Caki2 (cell line): ENCODE results near the gene SRGAP1. TPM values are rescaled to one million over a fixed set of nuclear protein-coding genes. Genes with fewer than 3 reads are reported as not detected.
A peak's percentile ranks its signal among the peaks of the same experiment; 100 is the strongest.

ENCODE experiments used
- DNase-seq: peaks from one replicate; pipeline ENCODE4 v3.0.0-alpha.2; 2015; ENCODE audit warnings: low read depth
- in situ Hi-C: cut with HindIII; loops from 2 replicates; pipeline ENCODE4 v1.10.0; 2016; ENCODE audit warnings: low sequenced_read_pairs, low pct_unique_long_range_greater_than_20kb, mixed read lengths
- total RNA-seq: library from RNA; depleted of rRNA; stranded (reverse); fragments of >200 nt; shearing (Covaris generic); gene quantifications from 2 replicates; pipeline ENCODE4 v1.2.3, GENCODE V29; 2014; ENCODE audit warnings: low replicate concordance

The SRGAP1 gene
- total RNA-seq, 1 experiment from 2014 or later = 30.0 TPM

- in situ Hi-C loops = no loop called here
- DNase-seq = no peak
These were observed 190.5 kb downstream of the SRGAP1 start for GRCh38 chr12:64034901-64035576.

DNA sequence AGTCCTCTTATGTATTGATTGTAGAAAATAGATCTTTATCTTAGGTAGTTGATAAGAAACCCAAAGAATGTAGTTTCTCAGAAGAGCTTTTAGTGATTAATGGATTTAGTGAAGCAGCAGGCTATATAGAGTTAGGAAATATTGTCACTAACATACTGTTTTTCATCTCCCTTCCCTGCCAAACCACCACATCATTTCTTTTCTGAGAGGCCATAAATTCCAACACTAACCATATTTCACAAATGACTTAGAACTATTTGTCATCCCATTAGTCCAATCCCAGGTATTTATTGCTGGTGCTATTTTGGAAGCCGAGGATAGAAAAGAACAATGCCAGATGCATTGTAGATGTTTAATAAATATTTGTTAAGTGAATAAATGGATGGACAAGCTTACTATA is 191.9 kb downstream of the SRGAP1 start:
- in situ Hi-C loops = no loop called here
- DNase-seq = no peak

GRCh38 chr12:64039281-64039871 is 194.9 kb downstream of the SRGAP1 start:
- in situ Hi-C loops = no loop called here
- DNase-seq = peak; percentile 43

GRCh38 chr12:64042911-64043310 is 198.4 kb downstream of the SRGAP1 start:
- in situ Hi-C loops = no loop called here

GRCh38 chr12:64044191-64044590 is 199.7 kb downstream of the SRGAP1 start:
- DNase-seq = no peak
- in situ Hi-C loops = no loop called here

More at GRCh38 chr12:64042911-64043310, 198.4 kb downstream of the SRGAP1 start:
- no peak for DNase-seq

DNA sequence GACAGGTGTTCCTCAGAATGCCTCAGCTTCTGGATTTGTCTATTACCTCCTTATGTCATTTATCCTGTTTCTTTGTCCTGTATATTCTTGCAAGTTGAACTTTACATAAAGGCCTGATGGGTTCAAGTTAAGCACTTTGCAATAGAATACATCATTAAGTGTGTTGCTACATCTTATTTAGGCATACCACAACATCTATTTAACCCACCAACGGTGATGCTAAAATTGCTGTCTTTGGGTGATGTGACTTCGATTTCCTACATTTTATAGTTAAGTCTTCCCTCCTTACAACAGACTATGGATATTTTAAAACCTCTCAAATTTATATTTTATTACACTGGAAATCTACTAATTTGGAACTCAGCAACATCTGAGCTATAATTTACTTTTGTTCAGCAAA is 206.6 kb downstream of the SRGAP1 start:
- in situ Hi-C loops = no loop called here
- DNase-seq = no peak

- no peak for DNase-seq
- in situ Hi-C loops = no loop called here
These were observed 208.6 kb downstream of the SRGAP1 start for GRCh38 chr12:64053117-64053516.

DNA sequence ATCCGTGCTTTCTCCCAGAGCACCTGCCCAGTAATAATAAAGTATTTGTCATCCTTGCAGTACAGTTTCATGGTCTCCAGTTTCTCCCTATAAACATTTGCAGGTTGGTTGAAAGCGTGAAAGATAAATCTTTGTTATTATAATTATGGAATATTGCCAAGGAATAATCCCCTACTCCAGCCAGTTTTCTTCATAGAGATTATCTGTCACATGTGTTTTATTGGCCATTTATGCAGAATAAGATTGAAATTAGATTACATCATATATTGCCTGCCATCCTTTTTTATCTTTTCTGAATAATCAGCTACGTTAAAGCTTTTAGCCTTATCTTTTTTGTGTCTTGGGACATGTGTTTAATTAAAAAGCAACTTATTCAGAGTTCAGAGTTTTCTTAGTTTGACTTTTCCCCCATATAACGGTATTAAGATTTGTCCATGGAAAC is 209.6 kb downstream of the SRGAP1 start:
- in situ Hi-C loops = no loop called here
- DNase-seq = no peak

GRCh38 chr12:64056741-64057140 is 212.2 kb downstream of the SRGAP1 start:
- in situ Hi-C loops = no loop called here
- DNase-seq = no peak

GRCh38 chr12:64057706-64058105 is 213.2 kb downstream of the SRGAP1 start:
- in situ Hi-C loops = no loop called here
- DNase-seq = no peak

DNA sequence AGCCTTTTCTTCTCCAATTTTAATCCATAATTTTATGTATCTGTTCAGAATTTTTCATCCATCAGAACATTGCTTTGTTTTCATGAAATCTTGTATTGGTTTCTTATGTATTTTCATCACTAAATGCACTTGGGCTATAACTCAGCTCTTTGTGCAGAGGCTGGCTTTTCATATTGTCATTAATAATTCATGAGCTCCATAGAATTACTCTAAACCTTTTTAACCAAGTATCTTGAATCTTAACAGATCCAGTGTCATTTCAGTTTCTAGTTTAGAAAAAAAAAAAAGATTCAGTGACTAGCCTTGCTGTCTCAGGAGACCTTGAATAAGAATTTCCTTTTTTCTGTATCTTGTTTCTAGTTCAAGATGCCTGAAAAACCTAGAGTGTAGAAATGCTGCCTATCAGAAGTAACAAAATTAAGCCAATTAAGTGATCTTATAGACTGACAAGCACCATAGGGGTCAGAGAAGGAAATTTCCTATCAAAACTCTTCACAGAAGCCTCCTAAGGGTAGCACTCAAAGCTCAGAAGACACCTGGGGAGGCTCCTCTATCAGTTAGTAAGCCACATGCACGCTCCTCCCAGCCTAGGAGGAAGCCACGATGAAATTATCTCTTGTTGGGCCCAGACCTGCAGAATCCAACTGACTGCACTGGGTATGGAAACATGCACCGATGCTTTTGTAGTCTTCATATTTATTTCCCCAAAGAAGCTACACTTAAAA is 214.2 kb downstream of the SRGAP1 start:
- no peak for DNase-seq
- in situ Hi-C loops = no loop called here

DNA sequence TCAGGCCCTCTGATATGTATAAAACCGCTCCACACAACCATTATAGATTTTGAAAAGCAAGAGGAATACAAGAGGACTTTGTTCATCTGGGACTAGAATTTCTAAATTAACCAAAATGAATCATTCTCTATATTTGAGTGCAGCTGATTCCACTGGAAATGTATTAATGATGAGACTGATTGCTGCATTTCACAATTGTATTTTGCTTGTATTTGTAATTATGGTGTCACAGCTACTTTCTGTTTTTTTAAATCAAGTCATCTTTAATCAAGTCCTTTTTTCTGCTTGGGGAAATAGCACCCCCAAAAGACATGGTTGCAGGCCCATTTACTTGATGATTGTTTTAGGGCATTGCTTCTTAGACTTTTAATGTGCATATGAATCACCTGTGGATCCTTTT is 215.2 kb downstream of the SRGAP1 start:
- in situ Hi-C loops = no loop called here
- DNase-seq = no peak

DNA sequence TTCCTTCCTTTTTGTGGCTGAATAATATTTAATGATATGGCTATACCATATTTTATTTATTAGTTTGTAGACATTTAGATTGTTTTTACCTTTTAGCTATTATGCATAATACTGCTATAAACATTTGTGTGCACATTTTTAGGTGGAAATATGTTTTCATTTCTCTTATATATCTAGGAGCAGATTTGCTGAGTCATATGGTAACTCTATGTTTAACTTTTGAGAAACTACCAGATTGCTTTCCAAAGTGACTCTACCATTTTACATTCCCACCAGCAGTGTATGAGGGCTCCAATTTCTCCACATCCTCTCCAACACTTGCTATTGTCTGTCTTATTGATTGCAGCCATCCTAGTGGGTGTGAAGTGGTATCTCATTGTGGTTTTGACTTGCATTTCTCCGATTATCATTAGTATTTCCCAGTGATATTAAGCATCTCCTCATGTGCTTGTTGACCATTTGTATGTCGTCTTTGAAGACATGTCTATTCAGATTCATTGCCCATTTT is 217.4 kb downstream of the SRGAP1 start:
- in situ Hi-C loops = no loop called here
- no peak for DNase-seq

GRCh38 chr12:64063121-64063520 is 218.6 kb downstream of the SRGAP1 start:
- no peak for DNase-seq
- in situ Hi-C loops = no loop called here

DNA sequence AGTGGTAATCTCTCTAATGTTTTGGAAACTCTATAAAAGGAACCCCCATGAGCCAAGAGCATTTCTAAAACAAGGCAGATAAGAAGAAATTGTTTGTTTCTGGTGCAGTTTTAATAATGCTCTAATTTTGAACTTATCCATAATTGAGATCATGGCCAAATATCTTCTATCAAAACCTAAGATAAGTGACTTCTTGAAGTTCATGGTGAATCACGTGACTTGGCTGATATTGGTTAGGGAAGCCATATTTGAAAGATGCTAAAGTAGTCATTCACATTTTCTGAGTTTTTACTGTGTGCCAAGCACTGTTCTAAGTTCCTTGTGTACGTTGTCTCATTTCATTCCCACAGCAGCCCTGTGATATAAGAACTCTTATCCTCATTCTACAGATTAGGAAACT is 219.7 kb downstream of the SRGAP1 start:
- no peak for DNase-seq
- in situ Hi-C loops = no loop called here

DNA sequence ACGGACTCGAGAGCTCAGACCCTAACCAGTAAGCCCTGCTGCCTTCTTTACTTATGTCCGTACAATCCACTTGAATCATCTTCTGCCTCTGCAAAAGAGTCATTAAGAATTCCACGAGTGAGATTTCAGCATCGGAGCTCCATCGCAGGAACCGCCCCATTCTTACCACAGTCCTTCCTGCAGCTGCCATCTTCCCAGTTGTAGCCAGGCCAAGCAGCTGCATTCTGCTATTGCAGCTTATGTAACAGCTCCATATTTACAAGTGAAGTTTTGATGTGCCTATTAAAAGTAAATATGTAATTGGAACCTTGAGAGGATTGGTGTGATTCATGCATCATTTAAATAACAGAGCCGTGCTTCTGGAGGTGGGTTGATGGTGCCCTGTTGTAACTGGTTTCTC is 220.2 kb downstream of the SRGAP1 start:
- in situ Hi-C loops = no loop called here
- DNase-seq = no peak

DNA sequence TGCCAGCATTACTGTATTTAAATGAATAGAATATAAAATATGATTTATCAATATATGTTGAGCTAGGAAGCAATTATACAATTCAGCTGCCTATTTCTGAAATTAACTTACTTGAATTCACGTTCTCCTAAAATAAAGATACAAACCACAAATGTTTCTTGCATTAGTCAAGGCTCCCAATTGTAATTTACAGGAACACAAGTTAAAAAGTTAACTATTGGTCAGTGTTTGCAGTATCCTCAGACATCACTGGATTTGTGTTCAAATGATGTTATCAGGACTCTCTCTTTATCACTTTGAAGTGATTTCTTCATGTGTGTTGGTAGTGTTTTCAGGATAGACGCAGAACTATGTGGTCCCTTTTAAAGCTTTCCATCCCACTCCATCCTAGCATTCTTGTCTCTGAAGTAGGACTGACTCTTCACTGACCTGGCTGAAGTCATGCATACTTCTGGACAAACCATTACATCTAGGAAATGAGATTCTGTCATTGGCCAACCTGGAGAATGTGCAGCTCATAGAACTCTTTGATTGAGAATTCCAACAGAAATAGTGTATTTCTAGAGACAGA is 221.5 kb downstream of the SRGAP1 start:
- in situ Hi-C loops = no loop called here
- peak; percentile 23 for DNase-seq

DNA sequence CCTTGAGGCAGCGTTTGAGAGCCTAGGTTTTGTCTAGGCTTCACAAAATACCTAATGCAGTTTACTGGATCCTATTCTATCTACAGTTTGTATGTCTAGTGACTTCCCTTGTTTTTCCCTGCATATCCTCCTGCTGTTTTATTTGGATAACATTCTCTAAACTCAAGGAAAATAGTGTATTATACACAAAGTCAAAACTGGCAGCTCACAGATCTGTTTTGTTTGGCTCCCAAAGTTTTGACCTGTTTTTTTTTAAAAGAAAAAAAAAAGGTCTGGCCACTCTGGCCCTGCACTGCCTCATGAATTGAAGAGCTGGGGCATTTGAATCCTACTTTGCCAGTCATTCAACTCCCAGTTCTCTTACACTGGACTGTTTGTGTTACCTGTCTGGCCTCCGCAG is 222.3 kb downstream of the SRGAP1 start:
- in situ Hi-C loops = no loop called here
- DNase-seq = no peak

DNA sequence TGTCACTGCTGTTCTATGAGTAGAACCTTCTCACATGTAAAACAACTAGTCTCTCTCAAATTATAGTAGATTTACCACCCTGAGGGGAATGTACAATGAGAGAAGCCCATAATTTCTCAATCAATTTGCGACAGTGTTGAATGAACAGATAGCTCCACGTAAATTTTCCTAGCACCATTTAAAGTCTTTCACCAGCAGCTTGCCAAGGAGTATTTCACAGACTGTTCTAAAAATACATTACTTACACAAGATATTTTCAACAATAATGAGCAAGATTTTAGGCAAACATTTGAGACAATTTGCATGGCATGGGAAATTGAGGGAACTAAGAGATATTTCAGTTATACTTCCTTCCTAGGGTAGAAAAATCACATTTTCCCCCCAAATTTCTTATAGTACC is 226.0 kb downstream of the SRGAP1 start:
- in situ Hi-C loops = no loop called here
- DNase-seq = no peak
